Stimulated activated naive B cell treated with anti-CD40 and anti-IgM and Interleukin-4, amounts not matched to agents 10 μg/mL and 1 μg/mL and 100 μg/mL, for 72 hours (primary cell): Measurements from ENCODE around the gene HRH1.
"Not testable (repeated sequence)": the region's sequence is repeated elsewhere in the genome, so short reads cannot be mapped to it uniquely, and the experiment has no call there.

Experiments used
- ATAC-seq, 2 donors: fragments of 150-1000 bp; cut with Tn5 transposase; replicated peaks; 2 replicates each; pipeline ENCODE4 v1.10.0; 2021; ENCODE audit warnings: moderate library complexity in 1 of 2
- DNase-seq: peaks from one replicate; pipeline ENCODE4 v3.0.0; 2021
- H3K27ac Mint-ChIP-seq: one replicate; pipeline ENCODE4 v1.8.0; 2022; ENCODE audit warnings: mild to moderate bottlenecking, mixed read lengths
- H3K27me3 Mint-ChIP-seq, 2 donors: one replicate each; pipeline ENCODE4 v1.8.0; 2022; ENCODE audit warnings: mixed read lengths in 2 of 2
- H3K36me3 Mint-ChIP-seq, 2 donors: one replicate each; pipeline ENCODE4 v1.8.0; 2022; ENCODE audit warnings: mixed read lengths in 2 of 2, mild to moderate bottlenecking in 1 of 2
- H3K4me1 Mint-ChIP-seq, 2 donors: one replicate each; pipeline ENCODE4 v1.8.0; 2022; ENCODE audit warnings: mixed read lengths in 2 of 2, mild to moderate bottlenecking in 1 of 2
- H3K4me3 Mint-ChIP-seq, 2 donors: one replicate each; pipeline ENCODE4 v1.8.0; 2022; ENCODE audit warnings: mild to moderate bottlenecking in 2 of 2, mixed read lengths in 2 of 2, moderate library complexity in 1 of 2
- H3K9me3 Mint-ChIP-seq, 2 donors: one replicate each; pipeline ENCODE4 v1.8.0; 2022; ENCODE audit warnings: mixed read lengths in 2 of 2, mild to moderate bottlenecking in 1 of 2

Gene HRH1

GRCh38 chr3:11198495-11198894 is 44.2 kb downstream of the HRH1 start:
- peaks cover 0 to 3% of the 10 kb centered on the region in 2 donors for H3K4me1 Mint-ChIP-seq
- no peak for DNase-seq
- H3K4me3 Mint-ChIP-seq = no peak overlapping the region
- peaks cover 21 to 35% of the 10 kb centered on the region in 2 donors for H3K27me3 Mint-ChIP-seq
- peaks cover 0 to 3% of the 10 kb centered on the region in 2 donors for H3K9me3 Mint-ChIP-seq
- no peaks in the 10 kb centered on the region for H3K36me3 Mint-ChIP-seq
- no peak for ATAC-seq
- H3K27ac Mint-ChIP-seq = no peak overlapping the region

GRCh38 chr3:11199902-11200845 is 45.9 kb downstream of the HRH1 start:
- Mint-ChIP-seq H3K27me3 (peaks cover 28 to 37% of the 10 kb centered on the region in 2 donors), H3K4me1 (peaks cover 0 to 3% of the 10 kb centered on the region in 2 donors), H3K27ac (no peak overlapping the region), H3K9me3 (peaks cover 0 to 1% of the 10 kb centered on the region in 2 donors), H3K36me3 (no peaks in the 10 kb centered on the region), H3K4me3 (no peak overlapping the region)
- no peak for DNase-seq
- ATAC-seq = no peak

GRCh38 chr3:11201251-11202019 is 47.1 kb downstream of the HRH1 start:
- peaks cover 24 to 32% of the 10 kb centered on the region in 2 donors for H3K27me3 Mint-ChIP-seq

GRCh38 chr3:11203961-11204360 is 49.7 kb downstream of the HRH1 start:
- Mint-ChIP-seq H3K27me3 (peaks cover 21 to 31% of the 10 kb centered on the region in 2 donors), H3K27ac (no peak overlapping the region), H3K36me3 (no peaks in the 10 kb centered on the region), H3K9me3 (peaks cover 0 to 1% of the 10 kb centered on the region in 2 donors), H3K4me1 (peaks cover 0 to 3% of the 10 kb centered on the region in 2 donors), H3K4me3 (no peak overlapping the region)
- DNase-seq (no peak), ATAC-seq (no peak)

More at GRCh38 chr3:11201251-11202019, 47.1 kb downstream of the HRH1 start:
- no peaks in the 10 kb centered on the region for H3K36me3 Mint-ChIP-seq
- peaks cover 0 to 1% of the 10 kb centered on the region in 2 donors for H3K9me3 Mint-ChIP-seq
- H3K4me3 Mint-ChIP-seq = no peak overlapping the region
- H3K27ac Mint-ChIP-seq = no peak overlapping the region
- peaks cover 0 to 3% of the 10 kb centered on the region in 2 donors for H3K4me1 Mint-ChIP-seq
- DNase-seq (no peak), ATAC-seq (no peak)

GRCh38 chr3:11204697-11205348 is 50.5 kb downstream of the HRH1 start:
- no peak overlapping the region for H3K27ac Mint-ChIP-seq
- H3K36me3 Mint-ChIP-seq = no peaks in the 10 kb centered on the region
- ATAC-seq (no peak), DNase-seq (no peak)
- no peak overlapping the region for H3K4me3 Mint-ChIP-seq
- peaks cover 15 to 25% of the 10 kb centered on the region in 2 donors for H3K27me3 Mint-ChIP-seq
- H3K9me3 Mint-ChIP-seq = peaks cover 0 to 1% of the 10 kb centered on the region in 2 donors
- H3K4me1 Mint-ChIP-seq = no peaks in the 10 kb centered on the region

GRCh38 chr3:11205881-11206280 is 51.6 kb downstream of the HRH1 start:
- H3K27ac Mint-ChIP-seq, H3K36me3 Mint-ChIP-seq, H3K9me3 Mint-ChIP-seq, H3K4me3 Mint-ChIP-seq, H3K4me1 Mint-ChIP-seq, DNase-seq, ATAC-seq: not testable (repeated sequence)
- peaks cover 15 to 25% of the 10 kb centered on the region in 2 donors for H3K27me3 Mint-ChIP-seq

- Mint-ChIP-seq H3K4me1 (no peaks in the 10 kb centered on the region), H3K36me3 (no peaks in the 10 kb centered on the region), H3K4me3 (no peak overlapping the region), H3K27me3 (peaks cover 15 to 22% of the 10 kb centered on the region in 2 donors), H3K27ac (no peak overlapping the region), H3K9me3 (no peaks in the 10 kb centered on the region)
- DNase-seq (no peak), ATAC-seq (no peak)
Measured at GRCh38 chr3:11206316-11206715, 52.0 kb downstream of the HRH1 start.

- DNase-seq = no peak
- H3K4me1 Mint-ChIP-seq = no peaks in the 10 kb centered on the region
- ATAC-seq = no peak
- H3K27me3 Mint-ChIP-seq = peaks cover 15 to 17% of the 10 kb centered on the region in 2 donors
- no peaks in the 10 kb centered on the region for H3K9me3 Mint-ChIP-seq
- H3K4me3 Mint-ChIP-seq = no peak overlapping the region
- no peak overlapping the region for H3K27ac Mint-ChIP-seq
- no peaks in the 10 kb centered on the region for H3K36me3 Mint-ChIP-seq
Measured at GRCh38 chr3:11206953-11207352, 52.7 kb downstream of the HRH1 start.

- ATAC-seq = no peak
- no peaks in the 10 kb centered on the region for H3K9me3 Mint-ChIP-seq
- no peak overlapping the region for H3K27ac Mint-ChIP-seq
- DNase-seq = no peak
- peaks cover 4 to 13% of the 10 kb centered on the region in 2 donors for H3K27me3 Mint-ChIP-seq
- no peaks in the 10 kb centered on the region for H3K4me1 Mint-ChIP-seq
- no peak overlapping the region for H3K4me3 Mint-ChIP-seq
- no peaks in the 10 kb centered on the region for H3K36me3 Mint-ChIP-seq
Measured at GRCh38 chr3:11211531-11212298, 57.4 kb downstream of the HRH1 start.

GRCh38 chr3:11212299-11212608 is 58.0 kb downstream of the HRH1 start:
- H3K36me3 Mint-ChIP-seq = no peaks in the 10 kb centered on the region
- H3K27me3 Mint-ChIP-seq = peaks cover 0 to 10% of the 10 kb centered on the region in 2 donors
- no peak overlapping the region for H3K27ac Mint-ChIP-seq
- no peak for DNase-seq
- no peaks in the 10 kb centered on the region for H3K9me3 Mint-ChIP-seq
- ATAC-seq = no peak
- H3K4me3 Mint-ChIP-seq = no peak overlapping the region
- no peaks in the 10 kb centered on the region for H3K4me1 Mint-ChIP-seq

GRCh38 chr3:11212784-11213183 is 58.5 kb downstream of the HRH1 start:
- Mint-ChIP-seq H3K27ac (no peak overlapping the region), H3K9me3 (no peaks in the 10 kb centered on the region), H3K27me3 (peaks cover 0 to 15% of the 10 kb centered on the region in 2 donors), H3K4me3 (no peak overlapping the region), H3K36me3 (no peaks in the 10 kb centered on the region), H3K4me1 (no peaks in the 10 kb centered on the region)
- DNase-seq (no peak), ATAC-seq (no peak)

- peaks cover 0 to 17% of the 10 kb centered on the region in 2 donors for H3K27me3 Mint-ChIP-seq
- ATAC-seq (no peak), DNase-seq (no peak)
- H3K4me3 Mint-ChIP-seq = no peak overlapping the region
- no peaks in the 10 kb centered on the region for H3K4me1 Mint-ChIP-seq
- no peak overlapping the region for H3K27ac Mint-ChIP-seq
- H3K36me3 Mint-ChIP-seq = no peaks in the 10 kb centered on the region
- no peaks in the 10 kb centered on the region for H3K9me3 Mint-ChIP-seq
Measured at GRCh38 chr3:11213810-11214450, 59.6 kb downstream of the HRH1 start.

- DNase-seq (no peak), ATAC-seq (no peak)
- Mint-ChIP-seq H3K27me3 (peaks cover 0 to 17% of the 10 kb centered on the region in 2 donors), H3K4me1 (no peaks in the 10 kb centered on the region), H3K9me3 (no peaks in the 10 kb centered on the region), H3K27ac (no peak overlapping the region), H3K4me3 (no peak overlapping the region), H3K36me3 (no peaks in the 10 kb centered on the region)
Measured at GRCh38 chr3:11214451-11214978, 60.2 kb downstream of the HRH1 start.
